B cell (primary cell): ENCODE data around the gene ANKRD52. TPM values are rescaled to one million over a fixed set of nuclear protein-coding genes. Genes with fewer than 3 reads are reported as not detected.
"Not testable (repeated sequence)": the region's sequence is repeated elsewhere in the genome, so short reads cannot be mapped to it uniquely, and the experiment has no call there.

Experiments
- ATAC-seq: fragments of 200-7000 bp; cut with Tn5 transposase; one replicate; pipeline ENCODE4 v1.10.0; 2021; ENCODE audit warnings: low read depth, mild to moderate bottlenecking, moderate number of reproducible peaks, moderate library complexity
- CTCF ChIA-PET: fragments of 350-600 bp; sonication (Branson Sonifier 250); formaldehyde crosslinking; loops from one replicate; lab custom pipeline; 2021; ENCODE audit warnings: antibody characterized with exemption, inconsistent platforms; lab: Charles Lee
- POLR2A ChIA-PET: fragments of 350-600 bp; sonication (Branson Sonifier 250); formaldehyde crosslinking; loops from one replicate; lab custom pipeline; 2021; ENCODE audit warnings: antibody characterized with exemption; lab: Charles Lee
- DNase-seq: peaks from one replicate; pipeline ENCODE4 v3.0.0; 2013
- H2AFZ ChIP-seq: 2 replicates; pipeline ENCODE4 v1.6.1; 2012; ENCODE audit warnings: mild to moderate bottlenecking, low read depth, low read length; ENCODE audit not compliant: insufficient read depth, poor library complexity, severe bottlenecking
- H3K27ac ChIP-seq, 2 donors: 1 replicate in 1 of 2; 2 replicates in 1 of 2; pipeline ENCODE4 v1.5.1; 2012 to 2013; ENCODE audit warnings: low read length in 2 of 2, mild to moderate bottlenecking in 2 of 2, moderate library complexity in 1 of 2
- H3K27me3 ChIP-seq, 4 experiments: fragments of 200-600 bp in 1 of 4; sonication (generic) in 1 of 4; replicated peaks in 1 of 4; 1 replicate in 2 of 4; 2 replicates in 2 of 4; pipeline versions ENCODE4 v1.6.1 to v1.7.0; 2013 to 2016; ENCODE audit warnings: low read length in 3 of 4, mild to moderate bottlenecking in 2 of 4, mixed read lengths in 1 of 4, moderate library complexity in 1 of 4; ENCODE audit not compliant: insufficient read depth in 4 of 4, control insufficient read depth in 3 of 4; ENCODE audit errors: control extremely low read depth in 1 of 4
- H3K36me3 ChIP-seq, 2 experiments: replicated peaks in 1 of 2; 1 replicate in 1 of 2; 2 replicates in 1 of 2; pipeline versions ENCODE4 v1.6.1 to v1.7.1; 2013; ENCODE audit warnings: low read length in 1 of 2; ENCODE audit not compliant: insufficient read depth in 2 of 2, control insufficient read depth in 1 of 2; ENCODE audit errors: control extremely low read depth in 1 of 2, extremely low read depth in 1 of 2
- H3K4me1 ChIP-seq, 2 donors: fragments of 200-600 bp in 1 of 2; sonication (generic) in 1 of 2; 1 replicate in 1 of 2; 2 replicates in 1 of 2; pipeline versions ENCODE4 v1.5.1 to v1.6.1; 2013 to 2017; ENCODE audit warnings: low read length in 2 of 2; ENCODE audit not compliant: control insufficient read depth in 2 of 2, insufficient read depth in 2 of 2
- H3K4me2 ChIP-seq: replicated peaks from 2 replicates; pipeline ENCODE3; 2012; ENCODE audit warnings: mild to moderate bottlenecking, low read depth, low read length; ENCODE audit not compliant: poor library complexity, severe bottlenecking
- H3K4me3 ChIP-seq, 5 experiments: fragments of 200-600 bp in 1 of 5; sonication (generic) in 1 of 5; 1 replicate in 3 of 5; 2 replicates in 2 of 5; pipeline versions ENCODE4 v1.5.1 to v1.7.0; 2011 to 2016; ENCODE audit warnings: low read length in 4 of 5, mild to moderate bottlenecking in 4 of 5, low read depth in 2 of 5, control low read depth in 1 of 5, moderate library complexity in 1 of 5; ENCODE audit not compliant: insufficient read depth in 1 of 5; ENCODE audit errors: control extremely low read depth in 1 of 5, extremely low read depth in 1 of 5
- H3K79me2 ChIP-seq: fragments of 200-600 bp; sonication (generic); one replicate; pipeline ENCODE4 v1.6.0; 2016; ENCODE audit warnings: low read length; ENCODE audit not compliant: control insufficient read depth, insufficient read depth
- H3K9ac ChIP-seq: fragments of 200-600 bp; sonication (generic); 2 replicates; pipeline ENCODE4 v1.6.1; 2017; ENCODE audit warnings: mild to moderate bottlenecking, low read length, moderate library complexity
- H3K9me3 ChIP-seq, 3 donors: one replicate each; pipeline versions ENCODE4 v1.6.1 to v1.7.1; 2013; ENCODE audit warnings: low read length in 2 of 3; ENCODE audit not compliant: control insufficient read depth in 2 of 3, insufficient read depth in 1 of 3; ENCODE audit errors: control extremely low read depth in 1 of 3
- H4K20me1 ChIP-seq: 2 replicates; pipeline ENCODE4 v1.6.0; 2012; ENCODE audit warnings: mild to moderate bottlenecking, low read length; ENCODE audit not compliant: insufficient read depth, control insufficient read depth, poor library complexity, severe bottlenecking
- H3K27ac Mint-ChIP-seq: one replicate; pipeline ENCODE4 v1.8.0; 2021; ENCODE audit warnings: mixed read lengths
- H3K27me3 Mint-ChIP-seq: one replicate; pipeline ENCODE4 v1.8.0; 2021; ENCODE audit warnings: mixed read lengths
- H3K4me1 Mint-ChIP-seq: one replicate; pipeline ENCODE4 v1.8.0; 2021; ENCODE audit warnings: mixed read lengths
- H3K4me3 Mint-ChIP-seq: one replicate; pipeline ENCODE4 v1.8.0; 2021; ENCODE audit warnings: mixed read lengths
- H3K9me3 Mint-ChIP-seq: one replicate; pipeline ENCODE4 v1.8.0; 2022; ENCODE audit warnings: mixed read lengths; ENCODE audit not compliant: insufficient read depth
- CTCF ChIP-seq: fragments of 200-600 bp; IDR thresholded peaks from one replicate; pipeline ENCODE4 v1.8.0; 2022; ENCODE audit warnings: antibody characterized with exemption, mild to moderate bottlenecking
- EZH2 ChIP-seq: IDR thresholded peaks from 2 replicates; pipeline ENCODE4 v1.6.1; 2012; ENCODE audit warnings: borderline replicate concordance, low read depth, mild to moderate bottlenecking, moderate library complexity, low read length; ENCODE audit not compliant: insufficient read depth, poor library complexity, severe bottlenecking
- WGBS: methylation state at CpG from one replicate; pipeline ENCODE4 v1.1.5; 2013; ENCODE audit warnings: missing lambda C conversion rate; ENCODE audit not compliant: insufficient coverage; 5-methylcytosine and 5-hydroxymethylcytosine counted together
- intact Hi-C: fragments of 100-400 bp; cut with micrococcal nuclease; formaldehyde crosslinking; loops from one replicate; pipeline ENCODE4 v1.10.0; 2022
- polyA plus RNA-seq: library from polyadenylated mRNA; depleted of rRNA; stranded (reverse); fragments of >200 nt; gene quantifications from 2 replicates; pipeline ENCODE4 v1.2.3, GENCODE V29; 2012
- total RNA-seq, 2 donors: library from RNA; stranded (reverse); fragments of 120-200 nt in 1 of 2; gene quantifications; 1 replicate in 1 of 2; 2 replicates in 1 of 2; pipeline versions ENCODE4 v1.2.3 to v1.2.4, GENCODE V29; 2013 to 2022

Gene ANKRD52
- total and polyA plus RNA-seq, 2 donors (not counting 1 experiment from before 2014, with no cell fraction given) = 17.9 to 46.5 TPM

DNA sequence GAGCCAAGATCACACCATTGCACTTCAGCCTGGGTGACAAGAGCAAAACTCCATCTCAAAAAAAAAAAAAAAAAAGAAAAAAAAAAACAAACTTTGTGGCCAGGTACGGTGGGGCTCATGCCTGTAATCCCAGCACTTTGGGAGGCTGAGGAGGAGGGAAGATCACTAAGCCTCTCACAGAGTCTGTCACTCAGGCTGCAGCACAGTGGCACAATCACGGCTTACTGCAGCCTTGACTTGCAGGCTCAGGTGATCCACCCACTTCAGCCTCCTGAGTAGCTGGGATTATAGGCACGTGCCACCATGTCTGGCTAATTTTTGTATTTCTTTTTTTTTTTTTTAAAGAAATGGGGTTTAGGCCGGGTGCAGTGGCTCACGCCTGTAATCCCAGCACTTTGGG lies 26.1 kb upstream of the ANKRD52 start:
- H3K79me2 ChIP-seq = peaks cover 34% of the 10 kb centered on the region
- ATAC-seq, H3K27ac ChIP-seq, H3K4me1 Mint-ChIP-seq, H3K27ac Mint-ChIP-seq, H3K9me3 Mint-ChIP-seq, H4K20me1 ChIP-seq, H2AFZ ChIP-seq, H3K4me3 Mint-ChIP-seq, H3K27me3 ChIP-seq, H3K27me3 Mint-ChIP-seq, H3K4me2 ChIP-seq, H3K4me3 ChIP-seq, POLR2A ChIA-PET, H3K4me1 ChIP-seq, DNase-seq, H3K9ac ChIP-seq, H3K9me3 ChIP-seq, intact Hi-C loops: not testable (repeated sequence)
- H3K36me3 ChIP-seq = peaks cover 4 to 60% of the 10 kb centered on the region in 2 experiments
- CTCF ChIA-PET = interaction anchor here (1.7 kb wide), 1 partner anchor 180 kb away, joined by 9 read pairs; no protein-coding TSS in a partner anchor
- 89% methylated on average over 1 of the region's 5 CpGs for WGBS

DNA sequence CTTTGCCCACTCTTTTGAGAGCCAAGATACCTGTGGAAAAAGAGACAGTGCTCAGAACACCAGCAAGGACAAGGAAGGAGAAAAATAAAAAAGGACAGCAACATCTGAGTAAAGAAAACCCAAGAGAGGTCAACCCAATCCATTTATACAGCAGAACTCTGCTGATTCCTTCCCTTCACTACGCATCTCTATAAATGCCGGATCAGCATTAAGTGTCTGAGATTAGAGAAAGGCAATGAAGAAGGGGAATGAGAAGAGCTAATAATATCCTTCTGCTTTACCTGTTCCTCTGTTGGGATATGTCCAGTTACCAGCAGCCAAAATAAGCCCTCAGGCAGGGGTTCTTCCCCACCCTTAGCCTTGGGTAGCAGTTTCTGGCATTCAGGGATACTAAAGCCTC lies 24.4 kb upstream of the ANKRD52 start:
- Histone ChIP-seq H3K27ac (no peak overlapping the region), H3K4me1 (no peaks in the 10 kb centered on the region), H3K4me3 (no peak overlapping the region), H3K36me3 (peaks cover 4 to 66% of the 10 kb centered on the region in 2 experiments), H3K79me2 (peaks cover 19% of the 10 kb centered on the region), H3K4me2 (no peak overlapping the region), H4K20me1 (no peaks in the 10 kb centered on the region), H3K9me3 (no peaks in the 10 kb centered on the region), H2AFZ (no peak overlapping the region), H3K27me3 (no peaks in the 10 kb centered on the region), H3K9ac (no peak overlapping the region)
- intact Hi-C loops = no loop called here
- H3K27ac Mint-ChIP-seq = no peak overlapping the region
- H3K4me1 Mint-ChIP-seq = peaks cover 3% of the 10 kb centered on the region
- H3K9me3 Mint-ChIP-seq = no peaks in the 10 kb centered on the region
- POLR2A ChIA-PET = no interaction called here
- H3K27me3 Mint-ChIP-seq = no peaks in the 10 kb centered on the region
- no peak for TF ChIP-seq CTCF
- no peak for TF ChIP-seq EZH2
- no peak for ATAC-seq
- H3K4me3 Mint-ChIP-seq = no peak overlapping the region
- CTCF ChIA-PET = interaction anchor here (1.2 kb wide), 1 partner anchor 23 kb away, joined by 3 read pairs; no protein-coding TSS in a partner anchor
- no CpG with 5 or more reads among the region's 2 CpGs for WGBS
- no peak for DNase-seq
